ENCODE results near the gene TYW1B.
"Not testable (repeated sequence)": the region's sequence is repeated elsewhere in the genome, so short reads cannot be mapped to it uniquely, and the experiment has no call there.

DNA sequence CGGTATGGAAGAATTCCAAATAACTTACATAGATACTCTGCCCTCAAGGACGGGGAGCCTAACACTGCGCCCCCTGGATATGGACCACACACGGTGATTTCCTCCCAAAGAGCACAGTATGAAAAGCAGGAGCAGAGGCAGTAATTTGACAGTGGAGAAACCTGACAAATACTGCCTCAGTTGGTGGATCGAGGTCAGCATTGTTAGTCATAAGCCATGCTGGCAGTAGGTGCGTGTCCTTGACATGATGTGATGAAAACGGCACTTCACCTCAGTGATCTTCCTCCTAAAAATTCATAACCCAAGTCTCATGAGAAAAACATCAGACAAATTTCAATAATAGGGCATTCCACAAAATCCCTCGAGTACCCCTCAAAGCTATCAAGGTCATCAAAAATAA, 224.5 kb downstream of the TYW1B start:
- TF ChIP-seq, protein P1, sequence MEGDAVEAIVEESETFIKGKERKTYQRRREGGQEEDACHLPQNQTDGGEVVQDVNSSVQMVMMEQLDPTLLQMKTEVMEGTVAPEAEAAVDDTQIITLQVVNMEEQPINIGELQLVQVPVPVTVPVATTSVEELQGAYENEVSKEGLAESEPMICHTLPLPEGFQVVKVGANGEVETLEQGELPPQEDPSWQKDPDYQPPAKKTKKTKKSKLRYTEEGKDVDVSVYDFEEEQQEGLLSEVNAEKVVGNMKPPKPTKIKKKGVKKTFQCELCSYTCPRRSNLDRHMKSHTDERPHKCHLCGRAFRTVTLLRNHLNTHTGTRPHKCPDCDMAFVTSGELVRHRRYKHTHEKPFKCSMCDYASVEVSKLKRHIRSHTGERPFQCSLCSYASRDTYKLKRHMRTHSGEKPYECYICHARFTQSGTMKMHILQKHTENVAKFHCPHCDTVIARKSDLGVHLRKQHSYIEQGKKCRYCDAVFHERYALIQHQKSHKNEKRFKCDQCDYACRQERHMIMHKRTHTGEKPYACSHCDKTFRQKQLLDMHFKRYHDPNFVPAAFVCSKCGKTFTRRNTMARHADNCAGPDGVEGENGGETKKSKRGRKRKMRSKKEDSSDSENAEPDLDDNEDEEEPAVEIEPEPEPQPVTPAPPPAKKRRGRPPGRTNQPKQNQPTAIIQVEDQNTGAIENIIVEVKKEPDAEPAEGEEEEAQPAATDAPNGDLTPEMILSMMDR (conservative IDR thresholded peaks at IDR 0.05) = not testable (repeated sequence)
- not testable (repeated sequence) for TF ChIP-seq ZFX (IDR thresholded peaks at IDR 0.05)
